ENCODE results near the gene POU5F2. TPM values are rescaled to one million over a fixed set of nuclear protein-coding genes. Genes with fewer than 3 reads are reported as not detected.

Gene POU5F2
- total RNA-seq, 4 donors from 2014 or later, result 0.47 to 5.1 (median 1.9) TPM

DNA sequence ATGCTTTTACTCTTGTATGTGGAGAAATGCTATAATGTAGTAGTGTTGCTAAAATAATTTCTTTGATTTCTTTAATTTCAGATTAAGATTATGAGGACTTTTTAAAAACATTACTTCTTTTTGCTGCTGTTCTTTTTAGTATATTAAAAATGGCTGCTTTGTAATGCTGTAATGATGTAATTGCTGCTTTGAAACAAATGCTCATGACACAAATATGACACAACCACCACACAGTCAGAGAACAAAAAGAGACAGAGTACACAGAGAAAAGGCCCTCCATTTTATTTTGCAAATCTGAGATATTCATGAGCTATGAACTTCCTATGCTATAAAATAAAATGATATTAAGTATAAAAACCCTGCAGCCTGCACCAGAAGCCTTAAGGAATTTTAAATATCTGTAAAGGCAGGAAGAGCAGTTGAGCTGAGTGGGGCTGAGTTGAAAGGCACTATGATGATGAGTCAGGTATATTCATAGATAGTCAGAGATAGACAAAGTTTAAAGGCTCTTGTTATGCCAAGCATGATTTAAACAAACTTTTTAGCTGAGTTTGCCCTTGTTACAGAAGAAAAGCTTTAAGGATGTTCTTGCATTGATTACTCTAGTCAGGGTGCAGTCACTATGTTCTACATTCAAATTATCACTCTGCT, 5.1 kb upstream of the POU5F2 start:
- Histone ChIP-seq H3K27me3 (no peaks in the 10 kb centered on the region), H3K27ac (no peak overlapping the region), H3K36me3 (peaks cover 0 to 9% of the 10 kb centered on the region in 2 donors), H3K9me3 (no peaks in the 10 kb centered on the region), H3K4me3 (no peak overlapping the region), H3K4me1 (no peaks in the 10 kb centered on the region)
- ATAC-seq, result no peak
- TF ChIP-seq, protein P1, sequence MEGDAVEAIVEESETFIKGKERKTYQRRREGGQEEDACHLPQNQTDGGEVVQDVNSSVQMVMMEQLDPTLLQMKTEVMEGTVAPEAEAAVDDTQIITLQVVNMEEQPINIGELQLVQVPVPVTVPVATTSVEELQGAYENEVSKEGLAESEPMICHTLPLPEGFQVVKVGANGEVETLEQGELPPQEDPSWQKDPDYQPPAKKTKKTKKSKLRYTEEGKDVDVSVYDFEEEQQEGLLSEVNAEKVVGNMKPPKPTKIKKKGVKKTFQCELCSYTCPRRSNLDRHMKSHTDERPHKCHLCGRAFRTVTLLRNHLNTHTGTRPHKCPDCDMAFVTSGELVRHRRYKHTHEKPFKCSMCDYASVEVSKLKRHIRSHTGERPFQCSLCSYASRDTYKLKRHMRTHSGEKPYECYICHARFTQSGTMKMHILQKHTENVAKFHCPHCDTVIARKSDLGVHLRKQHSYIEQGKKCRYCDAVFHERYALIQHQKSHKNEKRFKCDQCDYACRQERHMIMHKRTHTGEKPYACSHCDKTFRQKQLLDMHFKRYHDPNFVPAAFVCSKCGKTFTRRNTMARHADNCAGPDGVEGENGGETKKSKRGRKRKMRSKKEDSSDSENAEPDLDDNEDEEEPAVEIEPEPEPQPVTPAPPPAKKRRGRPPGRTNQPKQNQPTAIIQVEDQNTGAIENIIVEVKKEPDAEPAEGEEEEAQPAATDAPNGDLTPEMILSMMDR (IDR thresholded peaks at IDR 0.05), result no peak
- TF ChIP-seq POLR2A (IDR thresholded peaks at IDR 0.05), result no peak
- TF ChIP-seq EP300 (IDR thresholded peaks at IDR 0.05), result no peak
- no peak for TF ChIP-seq POLR2AphosphoS5 (IDR thresholded peaks at IDR 0.05)

DNA sequence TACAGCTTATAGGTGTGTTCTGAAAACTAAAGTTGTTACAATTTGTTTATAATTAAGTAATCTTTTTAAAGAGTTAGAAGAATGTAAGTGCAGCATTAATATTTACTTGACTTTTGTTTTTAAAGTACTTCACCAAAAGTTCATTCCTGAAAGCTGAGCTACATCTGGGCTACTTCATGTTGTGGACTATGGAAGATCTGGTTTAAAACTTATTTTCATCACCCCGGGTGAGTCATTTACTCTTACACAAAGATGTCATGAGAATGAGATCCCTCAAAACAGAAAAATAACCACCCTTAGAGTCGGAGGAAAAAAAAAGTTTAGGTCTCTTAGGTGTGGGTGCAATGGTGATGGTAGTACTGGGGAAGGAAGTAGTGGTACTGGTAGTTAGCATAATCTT, 5.1 kb downstream of the POU5F2 start:
- Histone ChIP-seq H3K9me3 (no peaks in the 10 kb centered on the region), H3K36me3 (peaks cover 0 to 11% of the 10 kb centered on the region in 2 donors), H3K4me1 (no peaks in the 10 kb centered on the region), H3K27me3 (no peaks in the 10 kb centered on the region), H3K27ac (no peak overlapping the region), H3K4me3 (no peak overlapping the region)
- no peak for ATAC-seq
- TF ChIP-seq EP300 (IDR thresholded peaks at IDR 0.05) (no peak), POLR2AphosphoS5 (IDR thresholded peaks at IDR 0.05) (no peak)
- 67 to 100% methylated on average over 2 of the region's 2 CpGs for WGBS, 2 donors (ENCODE audit: low coverage in 1 of 2)

DNA sequence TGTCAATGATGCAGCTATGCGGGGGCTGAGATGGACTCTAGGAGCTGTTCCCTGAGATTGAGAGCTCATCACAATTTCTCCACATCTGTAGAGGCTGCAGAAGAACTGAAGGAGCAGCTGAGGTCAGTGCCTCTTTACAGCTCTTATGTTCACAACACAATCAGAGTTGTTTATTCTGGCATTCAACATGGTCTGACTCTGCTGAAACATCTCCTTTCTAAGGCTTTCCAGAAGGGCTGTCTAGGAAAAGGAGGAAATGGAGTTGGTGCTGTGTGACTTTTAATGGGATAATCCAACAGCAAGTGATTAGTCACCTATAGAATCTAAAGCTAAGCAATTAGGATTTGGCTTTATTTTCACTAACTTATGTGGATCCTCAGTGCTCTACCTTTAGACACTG, 6.0 kb downstream of the POU5F2 start:
- Histone ChIP-seq H3K27ac (no peak overlapping the region), H3K36me3 (peaks cover 0 to 2% of the 10 kb centered on the region in 2 donors), H3K4me1 (no peaks in the 10 kb centered on the region), H3K9me3 (no peaks in the 10 kb centered on the region), H3K27me3 (no peaks in the 10 kb centered on the region), H3K4me3 (no peak overlapping the region)
- WGBS, 2 donors (ENCODE audit: low coverage in 1 of 2), result 67% methylated on average over 1 of the region's 1 CpG; no CpG with 5 or more reads in 1 of the 2 donors
- TF ChIP-seq, protein P1 (IDR thresholded peaks at IDR 0.05), result no peak
- no peak for TF ChIP-seq POLR2AphosphoS5 (IDR thresholded peaks at IDR 0.05)
- no peak for TF ChIP-seq EP300 (IDR thresholded peaks at IDR 0.05)
- TF ChIP-seq POLR2A (IDR thresholded peaks at IDR 0.05), result no peak
- ATAC-seq, result no peak

DNA sequence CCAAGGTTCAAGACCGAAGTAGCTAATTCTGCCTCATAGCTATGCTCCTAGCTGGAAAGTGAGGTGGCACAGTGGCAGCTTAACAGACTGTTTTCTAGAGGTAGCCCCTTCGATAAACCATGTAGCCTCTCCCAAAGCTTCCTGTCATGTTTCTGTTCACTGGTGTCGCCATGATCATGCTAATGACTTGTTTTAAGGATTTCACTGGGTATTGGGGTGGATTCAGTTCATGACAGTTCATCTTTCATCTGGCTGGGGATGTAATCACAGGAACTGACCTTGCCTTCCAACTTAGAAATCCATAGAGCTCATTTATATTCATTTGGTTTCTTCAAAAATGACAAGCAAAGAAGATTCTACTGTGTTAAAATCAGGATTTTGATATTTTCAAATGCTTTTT, 9.4 kb downstream of the POU5F2 start:
- no peak overlapping the region for H3K4me3 ChIP-seq
- no peaks in the 10 kb centered on the region for H3K4me1 ChIP-seq
- no peaks in the 10 kb centered on the region for H3K9me3 ChIP-seq
- TF ChIP-seq POLR2A (IDR thresholded peaks at IDR 0.05) (no peak), EP300 (IDR thresholded peaks at IDR 0.05) (no peak), POLR2AphosphoS5 (IDR thresholded peaks at IDR 0.05) (no peak)
- TF ChIP-seq, protein P1 (IDR thresholded peaks at IDR 0.05), result no peak
- H3K36me3 ChIP-seq, result no peaks in the 10 kb centered on the region
- WGBS, 2 donors (ENCODE audit: low coverage in 1 of 2), result 82 to 100% methylated on average over 2 to 3 of the region's 3 CpGs
- no peak for ATAC-seq
- H3K27me3 ChIP-seq, result no peaks in the 10 kb centered on the region
- no peak overlapping the region for H3K27ac ChIP-seq

DNA sequence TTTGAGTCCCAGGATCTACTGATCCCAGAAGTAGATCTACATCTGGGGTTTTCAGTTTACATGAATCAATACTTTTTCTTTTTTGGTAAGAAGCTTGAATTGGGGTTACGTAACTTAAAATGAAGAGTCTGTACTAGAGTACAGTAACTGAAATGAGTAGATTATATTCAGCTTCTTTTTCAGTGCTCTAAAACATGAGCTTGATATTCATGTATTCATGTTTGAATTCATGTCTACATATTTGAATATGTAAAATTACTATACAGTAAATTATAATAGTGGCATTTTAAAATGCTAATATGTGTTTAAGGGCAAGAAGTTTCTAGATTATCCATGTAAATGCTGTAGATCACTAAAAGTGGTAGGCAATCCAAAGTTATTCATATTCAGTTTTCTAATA, 14.8 kb downstream of the POU5F2 start:
- no peaks in the 10 kb centered on the region for H3K36me3 ChIP-seq
- no peak for ATAC-seq
- H3K4me3 ChIP-seq, result no peak overlapping the region
- TF ChIP-seq POLR2AphosphoS5 (IDR thresholded peaks at IDR 0.05) (no peak), POLR2A (IDR thresholded peaks at IDR 0.05) (no peak), EP300 (IDR thresholded peaks at IDR 0.05) (no peak)
- TF ChIP-seq, protein P1 (IDR thresholded peaks at IDR 0.05), result no peak
- no peak overlapping the region for H3K27ac ChIP-seq
- 100% methylated on average over 1 of the region's 1 CpG for WGBS, 2 donors (ENCODE audit: low coverage in 1 of 2)
- no peaks in the 10 kb centered on the region for H3K27me3 ChIP-seq
- no peaks in the 10 kb centered on the region for H3K4me1 ChIP-seq
- H3K9me3 ChIP-seq, result no peaks in the 10 kb centered on the region
